GM19193 (cell line): ENCODE measurements around the gene CTDNEP1.

Experiments
- POLR2A ChIP-seq: IDR thresholded peaks from 4 replicates; pipeline ENCODE4 v1.6.1; 2011; ENCODE audit not compliant: insufficient read depth, insufficient read length; ENCODE audit errors: extremely low read depth

Gene CTDNEP1

GRCh38 chr17:7259555-7259889, 8.0 kb upstream of the CTDNEP1 start:
- no peak for TF ChIP-seq POLR2A

- TF ChIP-seq POLR2A, result no peak
Observed at GRCh38 chr17:7258731-7259554, 7.4 kb upstream of the CTDNEP1 start.

GRCh38 chr17:7256766-7257456, 5.4 kb upstream of the CTDNEP1 start:
- TF ChIP-seq POLR2A, result no peak

- TF ChIP-seq POLR2A, result no peak
Observed at GRCh38 chr17:7254511-7254910, 3.0 kb upstream of the CTDNEP1 start.

GRCh38 chr17:7253082-7253481, 1.5 kb upstream of the CTDNEP1 start:
- TF ChIP-seq POLR2A, result no peak

GRCh38 chr17:7252176-7253043, 876 bp upstream of the CTDNEP1 start, which contains the start of gene ELP5:
Gene ELP5 (plus strand): TSS chr17:7252215. CDS start chr17:7252551, 336 bp downstream.
- TF ChIP-seq POLR2A, result peak; percentile 91

- TF ChIP-seq POLR2A, result no peak
Observed at GRCh38 chr17:7250695-7251627, 573 bp downstream of the CTDNEP1 start.

- no peak for TF ChIP-seq POLR2A
Observed at GRCh38 chr17:7249830-7250229, 1.7 kb downstream of the CTDNEP1 start.

GRCh38 chr17:7249214-7249613, 2.3 kb downstream of the CTDNEP1 start:
- no peak for TF ChIP-seq POLR2A

- TF ChIP-seq POLR2A, result no peak
Observed at GRCh38 chr17:7248796-7249195, 2.7 kb downstream of the CTDNEP1 start.

- no peak for TF ChIP-seq POLR2A
Observed at GRCh38 chr17:7246779-7247178, 4.8 kb downstream of the CTDNEP1 start.

GRCh38 chr17:7243453-7243729, 8.1 kb downstream of the CTDNEP1 start:
- no peak for TF ChIP-seq POLR2A

GRCh38 chr17:7242717-7243452, 8.6 kb downstream of the CTDNEP1 start:
- TF ChIP-seq POLR2A, result peak; percentile 52

GRCh38 chr17:7241783-7242716, 9.5 kb downstream of the CTDNEP1 start, which contains the start of gene GABARAP:
Gene GABARAP (minus strand): TSS chr17:7242449. CDS start chr17:7242330, 119 bp downstream.
- TF ChIP-seq POLR2A, result peak; percentile 22
